Measurements from ENCODE around the gene LAT. TPM values are rescaled to one million over a fixed set of nuclear protein-coding genes. Genes with fewer than 3 reads are reported as not detected.

Gene LAT
- total RNA-seq, 4 donors from 2014 or later = 5.6 to 39.6 (median 8.4) TPM

DNA sequence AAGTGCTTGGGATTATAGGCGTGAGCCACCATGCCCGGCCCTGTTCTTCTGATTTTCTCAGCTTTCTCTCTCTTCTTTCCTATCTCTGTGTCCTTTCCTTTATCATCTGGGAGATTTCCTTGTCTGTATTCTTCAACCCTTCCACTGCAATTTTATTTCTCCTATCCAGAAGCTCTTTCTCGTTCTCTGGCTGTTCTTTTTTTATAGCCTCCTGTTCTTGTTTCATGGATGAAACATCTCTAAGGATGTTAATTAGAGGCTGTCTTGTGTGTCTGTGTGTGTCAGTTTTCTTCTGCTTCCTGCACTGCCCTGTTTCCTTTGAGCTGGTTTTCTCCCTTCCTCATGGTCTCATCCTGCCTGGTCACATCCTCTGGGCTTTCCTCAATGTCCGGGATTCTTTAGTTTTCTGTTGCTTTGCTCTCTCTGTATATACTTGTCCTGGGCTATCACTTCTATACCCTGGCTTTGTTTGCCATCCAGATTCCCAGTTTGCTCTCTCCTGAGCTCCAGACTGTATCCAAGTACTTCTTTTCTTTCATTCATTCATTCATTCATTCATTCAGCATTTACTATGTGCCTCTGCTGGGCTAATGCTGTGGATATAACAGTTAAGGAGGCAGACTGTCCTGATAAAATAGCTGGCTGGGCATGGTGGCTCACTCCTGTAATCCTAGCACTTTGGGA lies 2.5 kb downstream of the LAT start:
- Histone ChIP-seq H3K27me3 (no peaks in the 10 kb centered on the region), H3K4me1 (peaks cover 0 to 4% (median 0%) of the 10 kb centered on the region in 4 donors), H3K36me3 (peaks cover 0 to 26% (median 11%) of the 10 kb centered on the region in 4 donors), H3K4me3 (peak overlapping the region in 1 of 4 donors; percentile 1), H3K27ac (no peak overlapping the region), H3K9me3 (no peaks in the 10 kb centered on the region)
- WGBS, 2 donors (ENCODE audit: low coverage in 1 of 2) = 83 to 91% methylated on average over 4 of the region's 4 CpGs
- DNase-seq = no peak
- intact Hi-C loops (cut with DNase I; ENCODE audit: low total_unique reads) = no loop called here
- TF ChIP-seq EP300 (IDR thresholded peaks at IDR 0.05; ENCODE audit: low read depth) = no peak
- TF ChIP-seq POLR2AphosphoS5 (IDR thresholded peaks at IDR 0.05) = no peak
- TF ChIP-seq POLR2A (IDR thresholded peaks at IDR 0.05) = no peak
- TF ChIP-seq, protein P1, sequence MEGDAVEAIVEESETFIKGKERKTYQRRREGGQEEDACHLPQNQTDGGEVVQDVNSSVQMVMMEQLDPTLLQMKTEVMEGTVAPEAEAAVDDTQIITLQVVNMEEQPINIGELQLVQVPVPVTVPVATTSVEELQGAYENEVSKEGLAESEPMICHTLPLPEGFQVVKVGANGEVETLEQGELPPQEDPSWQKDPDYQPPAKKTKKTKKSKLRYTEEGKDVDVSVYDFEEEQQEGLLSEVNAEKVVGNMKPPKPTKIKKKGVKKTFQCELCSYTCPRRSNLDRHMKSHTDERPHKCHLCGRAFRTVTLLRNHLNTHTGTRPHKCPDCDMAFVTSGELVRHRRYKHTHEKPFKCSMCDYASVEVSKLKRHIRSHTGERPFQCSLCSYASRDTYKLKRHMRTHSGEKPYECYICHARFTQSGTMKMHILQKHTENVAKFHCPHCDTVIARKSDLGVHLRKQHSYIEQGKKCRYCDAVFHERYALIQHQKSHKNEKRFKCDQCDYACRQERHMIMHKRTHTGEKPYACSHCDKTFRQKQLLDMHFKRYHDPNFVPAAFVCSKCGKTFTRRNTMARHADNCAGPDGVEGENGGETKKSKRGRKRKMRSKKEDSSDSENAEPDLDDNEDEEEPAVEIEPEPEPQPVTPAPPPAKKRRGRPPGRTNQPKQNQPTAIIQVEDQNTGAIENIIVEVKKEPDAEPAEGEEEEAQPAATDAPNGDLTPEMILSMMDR (IDR thresholded peaks at IDR 0.05) = no peak
- in situ Hi-C loops (cut with MboI; ENCODE audit: low pct_ligation_motif_present in 1 of 4, low pct_unique_long_range_greater_than_20kb in 1 of 4, low sequenced_read_pairs in 3 of 4) = no loop called here

DNA sequence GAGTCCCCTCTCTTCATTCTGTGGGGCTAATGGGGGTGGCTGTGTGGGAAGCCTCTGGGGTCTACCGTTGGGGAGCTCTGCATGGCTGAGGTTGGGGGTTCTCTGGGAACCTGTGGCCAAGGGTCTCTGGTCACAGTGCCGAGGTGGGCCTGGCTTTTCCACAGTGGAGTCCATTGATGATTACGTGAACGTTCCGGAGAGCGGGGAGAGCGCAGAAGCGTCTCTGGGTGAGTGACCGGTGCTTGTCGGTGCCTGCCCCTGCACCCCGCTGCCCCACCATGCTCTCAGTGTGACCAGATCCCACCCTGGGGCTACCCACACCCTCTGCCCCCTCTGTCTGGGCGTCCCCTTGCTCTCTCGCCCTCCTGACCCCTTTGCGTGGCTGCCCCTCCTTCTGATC lies 4.5 kb downstream of the LAT start:
- Histone ChIP-seq H3K27me3 (no peaks in the 10 kb centered on the region), H3K9me3 (no peaks in the 10 kb centered on the region), H3K4me1 (no peaks in the 10 kb centered on the region), H3K36me3 (peaks cover 0 to 13% (median 5%) of the 10 kb centered on the region in 4 donors), H3K4me3 (no peak overlapping the region), H3K27ac (no peak overlapping the region)
- TF ChIP-seq EP300 (IDR thresholded peaks at IDR 0.05; ENCODE audit: low read depth) (no peak), POLR2AphosphoS5 (IDR thresholded peaks at IDR 0.05) (no peak), POLR2A (IDR thresholded peaks at IDR 0.05) (no peak)
- TF ChIP-seq, protein P1 (IDR thresholded peaks at IDR 0.05) = no peak
- in situ Hi-C loops (cut with MboI; ENCODE audit: low pct_ligation_motif_present in 1 of 4, low pct_unique_long_range_greater_than_20kb in 1 of 4, low sequenced_read_pairs in 3 of 4) = no loop called here
- 88% methylated on average over 14 of the region's 14 CpGs; no CpG with 5 or more reads in 1 of the 2 donors for WGBS, 2 donors (ENCODE audit: low coverage in 1 of 2)
- intact Hi-C loops (cut with DNase I; ENCODE audit: low total_unique reads) = no loop called here
- no peak for DNase-seq

DNA sequence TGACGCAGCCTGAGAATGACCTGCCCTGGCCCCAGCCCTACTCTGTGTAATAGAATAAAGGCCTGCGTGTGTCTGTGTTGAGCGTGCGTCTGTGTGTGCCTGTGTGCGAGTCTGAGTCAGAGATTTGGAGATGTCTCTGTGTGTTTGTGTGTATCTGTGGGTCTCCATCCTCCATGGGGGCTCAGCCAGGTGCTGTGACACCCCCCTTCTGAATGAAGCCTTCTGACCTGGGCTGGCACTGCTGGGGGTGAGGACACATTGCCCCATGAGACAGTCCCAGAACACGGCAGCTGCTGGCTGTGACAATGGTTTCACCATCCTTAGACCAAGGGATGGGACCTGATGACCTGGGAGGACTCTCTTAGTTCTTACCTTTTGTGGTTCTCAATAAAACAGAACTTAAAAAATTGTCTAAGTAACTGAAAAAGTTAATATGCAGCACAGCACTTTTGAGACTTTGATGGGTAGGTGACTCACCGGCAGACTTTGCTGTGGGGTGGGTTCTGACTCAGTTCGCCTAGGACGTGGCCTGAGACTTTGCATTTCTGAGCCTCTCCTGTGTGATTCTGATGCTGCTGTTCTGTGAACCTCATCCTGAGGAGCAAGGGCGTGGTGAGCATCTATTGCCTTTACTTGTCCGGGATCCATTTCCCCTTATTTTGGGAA lies 5.7 kb downstream of the LAT start:
- in situ Hi-C loops (cut with MboI; ENCODE audit: low pct_ligation_motif_present in 1 of 4, low pct_unique_long_range_greater_than_20kb in 1 of 4, low sequenced_read_pairs in 3 of 4) = no loop called here
- WGBS, 2 donors (ENCODE audit: low coverage in 1 of 2) = 82% methylated on average over 4 to 11 of the region's 11 CpGs
- no peak overlapping the region for H3K27ac ChIP-seq

DNA sequence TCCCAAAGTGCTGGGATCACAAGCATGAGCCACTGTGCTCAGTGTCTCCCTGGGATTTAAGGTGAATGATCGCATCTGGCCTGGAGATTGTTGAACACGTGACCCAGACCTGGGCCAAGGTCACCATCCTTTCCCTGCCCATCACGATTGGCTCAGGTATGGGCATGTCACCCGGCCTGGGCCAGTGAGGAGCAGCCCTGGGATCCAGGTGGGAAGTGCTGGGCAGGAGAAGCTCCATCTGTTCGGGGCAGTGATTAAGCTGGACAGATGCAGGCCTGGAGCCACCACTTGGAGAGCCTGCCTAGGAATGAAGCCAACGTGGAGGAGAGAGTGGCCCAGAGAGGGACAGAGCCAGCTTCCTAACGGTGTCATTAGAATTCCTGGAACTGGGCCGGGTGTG lies 6.8 kb downstream of the LAT start:
- WGBS, 2 donors (ENCODE audit: low coverage in 1 of 2) = 73 to 100% methylated on average over 1 to 8 of the region's 8 CpGs
- TF ChIP-seq POLR2A (IDR thresholded peaks at IDR 0.05) (no peak), POLR2AphosphoS5 (IDR thresholded peaks at IDR 0.05) (no peak), EP300 (IDR thresholded peaks at IDR 0.05; ENCODE audit: low read depth) (no peak)
- TF ChIP-seq, protein P1 (IDR thresholded peaks at IDR 0.05) = no peak
- H3K27ac ChIP-seq = no peak overlapping the region
- peaks cover 0 to 12% (median 4%) of the 10 kb centered on the region in 4 donors for H3K36me3 ChIP-seq
- in situ Hi-C loops (cut with MboI; ENCODE audit: low pct_ligation_motif_present in 1 of 4, low pct_unique_long_range_greater_than_20kb in 1 of 4, low sequenced_read_pairs in 3 of 4) (no loop called here), intact Hi-C loops (cut with DNase I; ENCODE audit: low total_unique reads) (no loop called here)
- H3K4me1 ChIP-seq = no peaks in the 10 kb centered on the region
- H3K4me3 ChIP-seq = no peak overlapping the region
- no peaks in the 10 kb centered on the region for H3K27me3 ChIP-seq
- no peak for DNase-seq
- no peaks in the 10 kb centered on the region for H3K9me3 ChIP-seq

More for the DNA sequence above, 5.7 kb downstream of the LAT start:
- TF ChIP-seq EP300 (IDR thresholded peaks at IDR 0.05; ENCODE audit: low read depth) = no peak
- no peak for TF ChIP-seq POLR2A (IDR thresholded peaks at IDR 0.05)
- Histone ChIP-seq H3K4me3 (no peak overlapping the region), H3K4me1 (no peaks in the 10 kb centered on the region), H3K27me3 (no peaks in the 10 kb centered on the region), H3K36me3 (peaks cover 0 to 13% (median 5%) of the 10 kb centered on the region in 4 donors), H3K9me3 (no peaks in the 10 kb centered on the region)
- intact Hi-C loops (cut with DNase I; ENCODE audit: low total_unique reads) = no loop called here
- DNase-seq = no peak
